Measurements from ENCODE around the gene GALNT3.

The GALNT3 gene

GRCh38 chr2:165815299-165816141 lies 21.5 kb upstream of the GALNT3 start:
- H3K4me3 ChIP-seq (ENCODE audit: control insufficient read depth, low read depth, low read length): no peak overlapping the region
- DNase-seq (ENCODE audit: low read depth): no peak
- TF ChIP-seq, protein P1, sequence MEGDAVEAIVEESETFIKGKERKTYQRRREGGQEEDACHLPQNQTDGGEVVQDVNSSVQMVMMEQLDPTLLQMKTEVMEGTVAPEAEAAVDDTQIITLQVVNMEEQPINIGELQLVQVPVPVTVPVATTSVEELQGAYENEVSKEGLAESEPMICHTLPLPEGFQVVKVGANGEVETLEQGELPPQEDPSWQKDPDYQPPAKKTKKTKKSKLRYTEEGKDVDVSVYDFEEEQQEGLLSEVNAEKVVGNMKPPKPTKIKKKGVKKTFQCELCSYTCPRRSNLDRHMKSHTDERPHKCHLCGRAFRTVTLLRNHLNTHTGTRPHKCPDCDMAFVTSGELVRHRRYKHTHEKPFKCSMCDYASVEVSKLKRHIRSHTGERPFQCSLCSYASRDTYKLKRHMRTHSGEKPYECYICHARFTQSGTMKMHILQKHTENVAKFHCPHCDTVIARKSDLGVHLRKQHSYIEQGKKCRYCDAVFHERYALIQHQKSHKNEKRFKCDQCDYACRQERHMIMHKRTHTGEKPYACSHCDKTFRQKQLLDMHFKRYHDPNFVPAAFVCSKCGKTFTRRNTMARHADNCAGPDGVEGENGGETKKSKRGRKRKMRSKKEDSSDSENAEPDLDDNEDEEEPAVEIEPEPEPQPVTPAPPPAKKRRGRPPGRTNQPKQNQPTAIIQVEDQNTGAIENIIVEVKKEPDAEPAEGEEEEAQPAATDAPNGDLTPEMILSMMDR (IDR thresholded peaks at IDR 0.05; ENCODE audit: control insufficient read depth, insufficient read depth, low read depth, low read length, missing control alignments): no peak

GRCh38 chr2:165814473-165814872 lies 20.4 kb upstream of the GALNT3 start:
- no peak for DNase-seq (ENCODE audit: low read depth)
- H3K4me3 ChIP-seq (ENCODE audit: control insufficient read depth, low read depth, low read length): no peak overlapping the region
- TF ChIP-seq, protein P1 (IDR thresholded peaks at IDR 0.05; ENCODE audit: control insufficient read depth, insufficient read depth, low read depth, low read length, missing control alignments): no peak

- no peak overlapping the region for H3K4me3 ChIP-seq (ENCODE audit: control insufficient read depth, low read depth, low read length)
- DNase-seq (ENCODE audit: low read depth): no peak
- TF ChIP-seq, protein P1 (IDR thresholded peaks at IDR 0.05; ENCODE audit: control insufficient read depth, insufficient read depth, low read depth, low read length, missing control alignments): no peak
These were observed 17.7 kb upstream of the GALNT3 start for GRCh38 chr2:165811592-165812370.

DNA sequence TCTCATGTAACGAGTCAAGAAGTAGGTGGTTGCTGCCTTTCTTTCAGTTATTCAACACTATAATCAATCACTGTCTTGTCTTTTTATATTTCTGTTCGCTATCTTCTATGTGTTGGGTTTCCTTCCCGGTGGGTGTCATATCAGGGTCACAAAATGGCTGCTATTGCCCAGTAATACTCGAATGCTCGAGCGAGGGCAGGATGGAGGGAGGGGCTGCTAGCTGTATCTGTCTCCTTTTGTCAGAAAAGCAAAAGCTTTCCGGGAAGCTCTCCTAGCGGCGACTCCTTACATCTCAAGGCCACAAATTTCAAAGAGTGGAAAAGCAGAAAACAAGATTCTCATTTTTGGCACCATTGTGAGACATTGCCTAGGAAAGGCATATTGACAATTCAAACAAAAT lies 16.4 kb upstream of the GALNT3 start:
- TF ChIP-seq, protein P1 (IDR thresholded peaks at IDR 0.05; ENCODE audit: control insufficient read depth, insufficient read depth, low read depth, low read length, missing control alignments): no peak

GRCh38 chr2:165804719-165805118 lies 10.7 kb upstream of the GALNT3 start:
- TF ChIP-seq, protein P1 (IDR thresholded peaks at IDR 0.05; ENCODE audit: control insufficient read depth, insufficient read depth, low read depth, low read length, missing control alignments): no peak
- no peak overlapping the region for H3K4me3 ChIP-seq (ENCODE audit: control insufficient read depth, low read depth, low read length)
- no peak for DNase-seq (ENCODE audit: low read depth)

More for the DNA sequence above, 16.4 kb upstream of the GALNT3 start:
- DNase-seq (ENCODE audit: low read depth): no peak
- H3K4me3 ChIP-seq (ENCODE audit: control insufficient read depth, low read depth, low read length): no peak overlapping the region

DNA sequence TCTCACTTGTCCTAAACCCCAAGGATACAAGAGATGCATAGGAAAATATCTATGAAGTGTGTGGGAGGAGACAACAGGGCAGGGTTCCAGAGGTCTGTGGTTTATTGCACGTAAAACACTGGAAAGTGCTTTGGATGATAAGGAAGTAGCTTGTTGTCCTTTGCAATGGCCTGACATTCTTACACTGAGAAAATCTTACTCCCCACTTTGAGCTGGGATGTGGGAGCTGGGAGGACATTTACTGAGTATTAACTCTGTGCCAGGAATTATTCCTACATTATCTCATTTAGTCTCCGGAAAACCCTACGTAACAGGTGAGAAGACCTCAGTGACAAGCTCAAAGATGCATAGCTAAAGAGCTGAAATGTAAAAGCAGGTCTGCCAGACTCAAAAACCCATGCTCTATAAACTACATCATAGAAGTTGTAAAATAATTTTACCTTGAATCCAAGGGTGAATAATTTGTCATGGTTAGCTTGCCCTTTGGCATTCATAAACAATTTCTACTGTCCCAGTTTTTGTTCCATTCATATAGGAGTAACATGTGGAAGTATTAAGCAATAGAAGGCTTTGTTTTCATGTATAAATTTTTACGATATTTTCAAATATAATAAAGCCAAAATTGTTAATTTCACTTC lies 9.2 kb upstream of the GALNT3 start:
- H3K4me3 ChIP-seq (ENCODE audit: control insufficient read depth, low read depth, low read length): no peak overlapping the region
- DNase-seq (ENCODE audit: low read depth): no peak
- TF ChIP-seq, protein P1 (IDR thresholded peaks at IDR 0.05; ENCODE audit: control insufficient read depth, insufficient read depth, low read depth, low read length, missing control alignments): no peak
